Measurements from ENCODE around the gene AKIRIN1.
"Not testable (repeated sequence)": the region's sequence is repeated elsewhere in the genome, so short reads cannot be mapped to it uniquely, and the experiment has no call there.

Gene AKIRIN1

DNA sequence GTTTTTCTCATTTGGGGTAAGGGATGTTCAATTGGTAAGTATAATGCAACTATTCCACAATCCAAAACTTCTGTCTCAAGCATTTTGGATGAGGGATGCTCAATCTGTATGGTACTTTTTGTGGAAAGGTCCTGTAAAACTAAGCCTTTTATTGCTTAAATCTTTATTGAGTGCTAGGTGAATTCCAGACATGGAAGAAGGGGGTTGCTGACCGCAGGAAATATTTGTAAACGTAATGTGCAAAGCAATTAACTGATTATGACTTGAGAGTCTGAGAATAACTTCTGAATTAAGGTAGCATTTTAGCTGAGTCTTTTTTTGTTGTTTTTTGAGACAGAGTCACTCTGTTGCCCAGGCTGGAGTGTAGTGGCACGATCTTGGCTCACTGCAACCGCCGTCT, 3.1 kb downstream of the AKIRIN1 start:
- Histone ChIP-seq H3K27ac (ENCODE audit: low read depth in 2 of 2, low read length in 2 of 2) (no peak overlapping the region), H3K4me1 (ENCODE audit: control insufficient read depth in 2 of 2, insufficient read depth in 2 of 2, low read length in 2 of 2) (peaks cover 11 to 12% of the 10 kb centered on the region in 2 donors), H3K9ac (ENCODE audit: low read depth in 1 of 2, low read length in 2 of 2) (no peak overlapping the region)

DNA sequence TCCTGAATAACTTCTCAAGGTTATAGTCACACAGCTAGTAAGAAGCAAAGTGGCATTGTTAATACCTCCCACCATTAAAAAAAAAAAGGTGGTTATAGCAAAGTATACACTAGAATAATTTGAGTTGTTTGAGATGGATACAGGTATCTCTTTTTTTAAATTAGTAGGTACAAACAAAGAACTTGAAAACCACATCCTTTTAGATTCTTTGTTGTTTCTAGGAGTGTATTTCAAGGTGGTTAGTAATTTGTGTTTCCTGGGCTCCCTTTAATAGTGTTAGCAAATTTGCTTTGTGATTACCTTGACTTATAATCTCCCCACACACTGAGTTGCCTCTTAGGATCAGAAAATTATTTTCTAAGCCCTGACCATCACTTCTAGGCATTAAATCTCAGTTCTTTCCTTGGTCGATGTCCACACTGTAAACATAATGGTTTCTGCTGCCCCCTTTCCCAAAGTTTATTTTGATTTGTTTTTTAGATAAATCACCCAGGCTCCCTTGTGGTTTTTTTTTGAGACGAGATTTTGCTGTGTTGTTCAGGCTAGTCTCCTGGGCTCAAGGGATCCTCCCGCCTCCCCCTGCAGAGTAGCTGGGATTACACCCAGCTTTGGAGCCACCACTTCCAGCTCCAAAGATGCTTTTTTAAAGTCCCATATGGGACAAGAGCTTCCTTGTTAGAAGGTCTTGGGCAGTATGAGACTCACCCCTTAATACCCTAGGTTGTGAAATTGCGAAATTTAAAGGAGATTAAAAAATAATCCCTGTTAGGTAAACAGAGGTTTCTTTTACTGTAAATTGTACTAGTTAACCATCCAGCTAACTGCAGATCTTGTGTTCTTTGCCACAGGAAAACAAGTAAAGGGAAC, 6.2 kb downstream of the AKIRIN1 start:
- H3K4me3 ChIP-seq (ENCODE audit: low read length in 2 of 2): no peak overlapping the region
- peaks cover 9 to 41% of the 10 kb centered on the region in 2 donors for H3K36me3 ChIP-seq (ENCODE audit: control insufficient read depth in 2 of 2, insufficient read depth in 2 of 2, low read length in 2 of 2)
- H3K27ac ChIP-seq (ENCODE audit: low read depth in 2 of 2, low read length in 2 of 2): no peak overlapping the region
- no peak overlapping the region for H3K9ac ChIP-seq (ENCODE audit: low read depth in 1 of 2, low read length in 2 of 2)
- no peaks in the 10 kb centered on the region for H3K9me3 ChIP-seq (ENCODE audit: control insufficient read depth in 2 of 2, low read length in 2 of 2)
- peaks cover 9 to 11% of the 10 kb centered on the region in 2 donors for H3K4me1 ChIP-seq (ENCODE audit: control insufficient read depth in 2 of 2, insufficient read depth in 2 of 2, low read length in 2 of 2)
- no peaks in the 10 kb centered on the region for H3K27me3 ChIP-seq (ENCODE audit: control insufficient read depth in 2 of 2, insufficient read depth in 2 of 2, low read length in 2 of 2)

More for the DNA sequence above, 3.1 kb downstream of the AKIRIN1 start:
- no peaks in the 10 kb centered on the region for H3K27me3 ChIP-seq (ENCODE audit: control insufficient read depth in 2 of 2, insufficient read depth in 2 of 2, low read length in 2 of 2)
- peaks cover 0 to 16% of the 10 kb centered on the region in 2 donors for H3K36me3 ChIP-seq (ENCODE audit: control insufficient read depth in 2 of 2, insufficient read depth in 2 of 2, low read length in 2 of 2)
- H3K4me3 ChIP-seq (ENCODE audit: low read length in 2 of 2): no peak overlapping the region
- H3K9me3 ChIP-seq (ENCODE audit: control insufficient read depth in 2 of 2, low read length in 2 of 2): no peaks in the 10 kb centered on the region

DNA sequence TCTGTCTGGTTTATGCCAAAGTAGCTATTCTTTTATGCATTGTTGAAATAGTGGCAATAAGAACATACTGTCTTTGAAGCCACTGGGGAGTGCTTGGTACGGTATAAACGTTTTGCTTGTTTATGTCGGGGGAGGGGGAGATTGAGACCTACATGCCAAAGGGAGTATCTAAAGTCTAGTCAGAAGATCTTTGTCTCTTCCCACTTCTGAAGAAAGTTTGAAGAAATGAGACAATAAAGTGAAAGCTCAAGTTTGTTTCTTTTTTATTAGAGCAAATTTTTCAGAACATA, 6.8 kb downstream of the AKIRIN1 start:
- peaks cover 12 to 45% of the 10 kb centered on the region in 2 donors for H3K36me3 ChIP-seq (ENCODE audit: control insufficient read depth in 2 of 2, insufficient read depth in 2 of 2, low read length in 2 of 2)
- H3K4me3 ChIP-seq (ENCODE audit: low read length in 2 of 2): no peak overlapping the region
- peaks cover 3 to 5% of the 10 kb centered on the region in 2 donors for H3K4me1 ChIP-seq (ENCODE audit: control insufficient read depth in 2 of 2, insufficient read depth in 2 of 2, low read length in 2 of 2)
- no peak overlapping the region for H3K9ac ChIP-seq (ENCODE audit: low read depth in 1 of 2, low read length in 2 of 2)
- H3K27ac ChIP-seq (ENCODE audit: low read depth in 2 of 2, low read length in 2 of 2): no peak overlapping the region
- H3K9me3 ChIP-seq (ENCODE audit: control insufficient read depth in 2 of 2, low read length in 2 of 2): no peaks in the 10 kb centered on the region
- no peaks in the 10 kb centered on the region for H3K27me3 ChIP-seq (ENCODE audit: control insufficient read depth in 2 of 2, insufficient read depth in 2 of 2, low read length in 2 of 2)

DNA sequence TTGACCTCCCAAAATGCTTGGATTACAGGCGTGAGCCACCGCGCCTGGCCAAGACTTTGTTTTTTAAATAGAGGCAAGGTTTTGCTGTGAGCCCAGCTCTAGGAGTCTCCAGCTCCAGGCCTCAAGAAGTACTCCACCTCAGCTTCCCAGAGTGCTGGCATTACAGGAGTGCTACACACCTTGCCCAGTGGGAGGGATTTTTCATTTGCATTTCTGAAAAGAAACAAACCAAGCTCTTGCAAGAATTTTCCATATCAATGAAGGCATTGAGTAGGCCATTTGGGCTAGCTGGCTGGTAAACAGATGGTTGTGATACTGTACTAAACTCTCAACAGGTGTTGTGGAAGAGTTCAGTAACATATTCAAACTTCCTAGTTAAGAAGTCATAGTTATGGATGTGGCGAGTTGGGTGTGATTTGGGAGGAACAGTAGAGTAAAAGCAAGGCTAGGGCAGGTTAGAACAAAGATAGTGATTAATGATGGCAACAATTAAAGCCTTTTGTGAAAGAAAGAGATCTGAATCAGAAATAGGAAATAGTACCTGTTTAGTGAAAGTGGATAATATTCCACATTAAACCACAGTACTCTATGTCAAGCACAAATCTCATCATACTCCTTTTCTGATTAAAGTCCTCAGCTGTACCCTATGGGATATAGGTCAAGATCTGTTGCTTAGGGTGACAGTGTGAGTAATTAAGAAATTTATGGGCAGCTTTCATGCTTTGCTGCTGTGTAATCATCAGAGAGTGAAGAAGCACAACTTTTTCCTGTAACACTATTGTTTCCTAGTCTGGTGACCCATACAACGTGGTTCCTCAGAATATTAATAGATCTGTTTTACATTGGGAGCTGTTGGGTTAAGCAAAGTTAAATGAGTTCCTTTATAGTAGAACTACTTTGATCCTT, 10.7 kb downstream of the AKIRIN1 start:
- Histone ChIP-seq H3K9me3 (ENCODE audit: control insufficient read depth in 2 of 2, low read length in 2 of 2) (no peaks in the 10 kb centered on the region), H3K9ac (ENCODE audit: low read depth in 1 of 2, low read length in 2 of 2) (no peak overlapping the region), H3K4me1 (ENCODE audit: control insufficient read depth in 2 of 2, insufficient read depth in 2 of 2, low read length in 2 of 2) (peaks cover 0 to 2% of the 10 kb centered on the region in 2 donors), H3K27me3 (ENCODE audit: control insufficient read depth in 2 of 2, insufficient read depth in 2 of 2, low read length in 2 of 2) (no peaks in the 10 kb centered on the region), H3K36me3 (ENCODE audit: control insufficient read depth in 2 of 2, insufficient read depth in 2 of 2, low read length in 2 of 2) (peaks cover 36 to 76% of the 10 kb centered on the region in 2 donors), H3K4me3 (ENCODE audit: low read length in 2 of 2) (no peak overlapping the region), H3K27ac (ENCODE audit: low read depth in 2 of 2, low read length in 2 of 2) (no peak overlapping the region)

DNA sequence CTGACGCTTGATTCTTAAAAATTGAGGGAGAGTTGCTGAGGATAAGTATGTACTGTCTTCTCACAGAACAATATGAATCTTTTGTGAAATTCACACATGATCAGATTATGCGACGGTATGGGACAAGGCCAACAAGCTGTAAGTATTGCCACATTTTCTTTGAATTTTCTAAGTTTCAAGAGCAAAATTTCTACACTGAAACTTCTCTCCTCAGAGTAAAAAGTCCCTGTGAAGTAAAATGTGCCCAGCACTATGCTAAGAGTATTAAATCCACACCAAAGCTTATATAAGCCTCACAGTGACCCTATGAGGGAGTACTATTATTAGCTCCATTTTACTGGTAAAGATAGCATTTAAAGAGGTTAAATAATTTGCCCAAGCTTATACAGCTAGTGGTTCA, 12.2 kb downstream of the AKIRIN1 start:
- no peaks in the 10 kb centered on the region for H3K27me3 ChIP-seq (ENCODE audit: control insufficient read depth in 2 of 2, insufficient read depth in 2 of 2, low read length in 2 of 2)
- H3K9ac ChIP-seq (ENCODE audit: low read depth in 1 of 2, low read length in 2 of 2): no peak overlapping the region
- no peak overlapping the region for H3K27ac ChIP-seq (ENCODE audit: low read depth in 2 of 2, low read length in 2 of 2)
- H3K4me1 ChIP-seq (ENCODE audit: control insufficient read depth in 2 of 2, insufficient read depth in 2 of 2, low read length in 2 of 2): no peaks in the 10 kb centered on the region
- H3K36me3 ChIP-seq (ENCODE audit: control insufficient read depth in 2 of 2, insufficient read depth in 2 of 2, low read length in 2 of 2): peaks cover 39 to 79% of the 10 kb centered on the region in 2 donors
- no peaks in the 10 kb centered on the region for H3K9me3 ChIP-seq (ENCODE audit: control insufficient read depth in 2 of 2, low read length in 2 of 2)
- no peak overlapping the region for H3K4me3 ChIP-seq (ENCODE audit: low read length in 2 of 2)

DNA sequence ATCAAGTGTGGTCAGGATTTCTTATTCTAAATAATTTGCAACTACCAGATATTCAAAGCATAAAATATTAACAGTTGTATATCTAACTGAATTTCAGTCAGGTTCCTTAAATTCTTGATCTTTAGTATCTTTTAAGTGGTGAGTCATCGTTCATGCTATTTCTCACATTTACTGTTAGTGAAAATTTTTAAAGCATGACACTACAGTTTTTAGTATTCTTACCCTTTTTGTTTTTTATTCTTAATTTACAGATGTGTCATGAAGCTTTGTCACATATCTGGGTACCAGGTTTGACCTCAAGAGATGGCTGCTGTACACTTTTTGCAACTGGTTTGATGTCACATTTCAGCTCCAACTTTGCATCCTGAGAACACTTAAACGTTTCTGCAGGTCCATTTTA, 12.7 kb downstream of the AKIRIN1 start:
- H3K27ac ChIP-seq (ENCODE audit: low read depth in 2 of 2, low read length in 2 of 2): no peak overlapping the region
- no peak overlapping the region for H3K9ac ChIP-seq (ENCODE audit: low read depth in 1 of 2, low read length in 2 of 2)
- H3K9me3 ChIP-seq (ENCODE audit: control insufficient read depth in 2 of 2, low read length in 2 of 2): no peaks in the 10 kb centered on the region
- no peaks in the 10 kb centered on the region for H3K27me3 ChIP-seq (ENCODE audit: control insufficient read depth in 2 of 2, insufficient read depth in 2 of 2, low read length in 2 of 2)
- H3K4me3 ChIP-seq (ENCODE audit: low read length in 2 of 2): no peak overlapping the region
- no peaks in the 10 kb centered on the region for H3K4me1 ChIP-seq (ENCODE audit: control insufficient read depth in 2 of 2, insufficient read depth in 2 of 2, low read length in 2 of 2)
- H3K36me3 ChIP-seq (ENCODE audit: control insufficient read depth in 2 of 2, insufficient read depth in 2 of 2, low read length in 2 of 2): peaks cover 39 to 78% of the 10 kb centered on the region in 2 donors

DNA sequence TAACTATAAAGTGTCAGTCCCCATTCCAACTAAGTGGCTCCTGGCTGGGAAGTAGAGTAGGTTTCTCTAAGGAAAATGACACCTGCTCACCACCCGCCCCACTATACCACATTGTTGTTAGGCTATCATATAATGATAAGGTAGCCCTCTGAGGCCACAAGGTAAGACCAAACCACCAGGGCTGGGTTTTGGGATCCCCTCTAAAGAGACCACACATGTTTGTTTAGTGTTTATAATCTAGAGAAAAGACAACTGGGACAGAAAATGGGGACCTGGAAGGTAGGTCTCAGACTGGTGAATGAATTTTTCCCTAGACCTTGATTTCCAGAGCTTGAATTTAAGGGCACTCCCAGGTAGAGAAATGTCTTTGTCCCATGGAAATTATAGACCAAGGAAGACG, 15.2 kb downstream of the AKIRIN1 start:
- peaks cover 39 to 62% of the 10 kb centered on the region in 2 donors for H3K36me3 ChIP-seq (ENCODE audit: control insufficient read depth in 2 of 2, insufficient read depth in 2 of 2, low read length in 2 of 2)
- no peaks in the 10 kb centered on the region for H3K4me1 ChIP-seq (ENCODE audit: control insufficient read depth in 2 of 2, insufficient read depth in 2 of 2, low read length in 2 of 2)
- H3K27me3 ChIP-seq (ENCODE audit: control insufficient read depth in 2 of 2, insufficient read depth in 2 of 2, low read length in 2 of 2): no peaks in the 10 kb centered on the region
- H3K4me3 ChIP-seq (ENCODE audit: low read length in 2 of 2): no peak overlapping the region
- H3K9ac ChIP-seq (ENCODE audit: low read depth in 1 of 2, low read length in 2 of 2): no peak overlapping the region
- H3K9me3 ChIP-seq (ENCODE audit: control insufficient read depth in 2 of 2, low read length in 2 of 2): no peaks in the 10 kb centered on the region
- H3K27ac ChIP-seq (ENCODE audit: low read depth in 2 of 2, low read length in 2 of 2): no peak overlapping the region

DNA sequence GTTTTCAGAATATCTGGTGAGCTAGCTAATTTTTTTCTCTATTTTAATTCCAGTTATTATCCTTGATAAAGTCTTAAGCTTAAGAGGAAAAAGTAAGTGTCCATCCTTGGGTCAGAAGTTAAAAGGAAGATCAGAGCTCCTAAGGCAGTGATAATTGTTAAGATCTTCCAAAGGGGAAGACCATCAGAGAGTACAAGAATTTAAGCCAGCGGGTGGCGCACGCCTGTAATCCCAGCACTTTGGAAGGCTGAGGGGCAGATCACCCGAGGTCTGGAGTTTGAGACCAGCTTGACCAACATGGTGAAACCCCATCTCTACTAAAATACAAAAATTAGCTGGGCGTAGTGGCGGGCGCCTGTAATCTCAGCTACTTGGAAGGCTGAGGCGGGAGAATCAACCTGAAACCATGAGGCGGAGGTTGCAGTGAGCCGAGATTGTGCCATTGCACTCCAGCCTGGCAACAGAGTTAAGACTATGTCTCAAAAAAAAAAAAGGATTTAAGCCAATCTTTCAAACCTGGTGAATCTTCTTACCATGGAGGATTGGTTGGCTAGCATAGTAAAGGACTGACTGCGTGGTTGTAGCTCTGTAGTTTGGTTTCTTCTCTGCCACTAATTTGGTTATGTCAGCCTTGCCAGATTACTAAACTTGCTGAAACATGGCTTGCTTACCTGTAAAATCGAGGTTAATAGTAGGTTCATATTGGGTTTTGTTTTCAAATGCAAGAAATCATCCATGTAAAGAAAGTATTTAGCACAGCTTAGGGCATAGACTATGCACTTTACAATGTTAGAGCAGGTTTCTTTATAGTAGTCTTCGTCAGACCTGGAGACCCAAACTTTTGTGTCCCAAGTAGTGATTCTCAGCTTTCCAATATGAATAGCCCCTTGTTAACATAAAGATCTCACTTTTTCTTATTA, 15.9 kb downstream of the AKIRIN1 start:
- peaks cover 33 to 55% of the 10 kb centered on the region in 2 donors for H3K36me3 ChIP-seq (ENCODE audit: control insufficient read depth in 2 of 2, insufficient read depth in 2 of 2, low read length in 2 of 2)
- H3K4me3 ChIP-seq (ENCODE audit: low read length in 2 of 2): no peak overlapping the region
- H3K9ac ChIP-seq (ENCODE audit: low read depth in 1 of 2, low read length in 2 of 2): no peak overlapping the region
- no peaks in the 10 kb centered on the region for H3K4me1 ChIP-seq (ENCODE audit: control insufficient read depth in 2 of 2, insufficient read depth in 2 of 2, low read length in 2 of 2)
- no peaks in the 10 kb centered on the region for H3K27me3 ChIP-seq (ENCODE audit: control insufficient read depth in 2 of 2, insufficient read depth in 2 of 2, low read length in 2 of 2)
- H3K9me3 ChIP-seq (ENCODE audit: control insufficient read depth in 2 of 2, low read length in 2 of 2): no peaks in the 10 kb centered on the region
- H3K27ac ChIP-seq (ENCODE audit: low read depth in 2 of 2, low read length in 2 of 2): no peak overlapping the region

DNA sequence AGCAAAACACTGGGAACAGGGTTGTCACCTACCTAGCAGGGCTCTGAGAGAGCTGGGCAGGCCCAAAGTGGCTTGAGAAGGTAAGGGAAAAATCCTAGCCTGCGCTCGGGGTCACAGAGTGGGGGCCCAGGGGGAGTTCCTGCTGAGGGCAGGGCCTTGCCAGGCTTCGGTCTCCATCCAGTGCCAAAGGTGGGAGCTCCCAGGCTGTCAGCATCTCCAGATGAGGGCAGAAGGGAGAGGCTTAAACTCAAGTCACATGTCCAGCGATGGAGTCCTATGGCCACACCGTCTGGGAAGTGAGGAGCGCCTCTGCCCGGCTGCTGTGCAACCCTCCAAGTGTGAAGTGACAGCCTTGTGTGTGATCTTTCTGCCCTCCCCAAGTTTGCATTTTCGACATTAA, 23.9 kb downstream of the AKIRIN1 start:
- not testable (repeated sequence) for H3K36me3 ChIP-seq (ENCODE audit: control insufficient read depth in 2 of 2, insufficient read depth in 2 of 2, low read length in 2 of 2); H3K27ac ChIP-seq (ENCODE audit: low read depth in 2 of 2, low read length in 2 of 2); H3K27me3 ChIP-seq (ENCODE audit: control insufficient read depth in 2 of 2, insufficient read depth in 2 of 2, low read length in 2 of 2); H3K4me3 ChIP-seq (ENCODE audit: low read length in 2 of 2); H3K9ac ChIP-seq (ENCODE audit: low read depth in 1 of 2, low read length in 2 of 2); H3K9me3 ChIP-seq (ENCODE audit: control insufficient read depth in 2 of 2, low read length in 2 of 2); H3K4me1 ChIP-seq (ENCODE audit: control insufficient read depth in 2 of 2, insufficient read depth in 2 of 2, low read length in 2 of 2)

All from mucosa of rectum (tissue), 2 donors.